ENCODE data around the gene ITM2B.

Gene ITM2B

DNA sequence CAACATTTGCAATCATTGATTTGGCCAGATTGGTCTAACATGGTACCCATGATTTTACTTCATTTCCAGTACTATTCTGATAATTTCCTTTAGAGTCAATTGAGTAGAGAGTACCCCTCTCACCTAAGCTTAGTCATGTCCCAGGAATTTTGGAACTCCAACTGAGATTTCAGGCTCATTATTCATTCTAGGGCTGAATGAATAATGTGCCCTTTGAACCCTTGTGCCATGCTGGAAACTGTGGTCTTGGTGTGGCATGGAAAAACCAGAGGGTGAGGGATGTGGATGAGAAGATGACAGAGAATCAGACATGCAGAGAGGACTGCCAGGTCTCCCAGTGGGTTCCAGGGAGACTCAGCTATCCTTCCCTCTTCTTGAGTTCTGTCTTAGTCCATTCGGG, 30.2 kb downstream of the ITM2B start:
- no peak for DNase-seq

DNA sequence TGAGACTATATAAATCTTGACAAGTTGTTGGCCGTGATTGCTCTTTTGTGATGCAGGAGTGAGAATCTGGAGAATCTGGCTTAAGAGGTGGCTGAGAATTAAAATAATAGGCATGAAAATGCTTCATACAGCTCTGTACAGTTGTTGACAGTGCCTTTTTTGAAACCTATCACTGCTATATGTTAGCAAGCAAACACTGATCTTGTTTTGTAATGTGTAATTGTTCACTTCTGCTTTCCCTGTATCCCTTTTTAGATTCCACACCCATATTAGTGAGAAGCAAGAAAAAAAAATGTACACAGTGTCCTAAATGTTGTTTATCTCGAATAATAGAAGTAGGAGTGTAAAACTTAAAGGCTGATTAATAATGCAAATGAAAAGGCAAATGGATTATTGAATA, 31.1 kb downstream of the ITM2B start:
- no peak for DNase-seq

DNA sequence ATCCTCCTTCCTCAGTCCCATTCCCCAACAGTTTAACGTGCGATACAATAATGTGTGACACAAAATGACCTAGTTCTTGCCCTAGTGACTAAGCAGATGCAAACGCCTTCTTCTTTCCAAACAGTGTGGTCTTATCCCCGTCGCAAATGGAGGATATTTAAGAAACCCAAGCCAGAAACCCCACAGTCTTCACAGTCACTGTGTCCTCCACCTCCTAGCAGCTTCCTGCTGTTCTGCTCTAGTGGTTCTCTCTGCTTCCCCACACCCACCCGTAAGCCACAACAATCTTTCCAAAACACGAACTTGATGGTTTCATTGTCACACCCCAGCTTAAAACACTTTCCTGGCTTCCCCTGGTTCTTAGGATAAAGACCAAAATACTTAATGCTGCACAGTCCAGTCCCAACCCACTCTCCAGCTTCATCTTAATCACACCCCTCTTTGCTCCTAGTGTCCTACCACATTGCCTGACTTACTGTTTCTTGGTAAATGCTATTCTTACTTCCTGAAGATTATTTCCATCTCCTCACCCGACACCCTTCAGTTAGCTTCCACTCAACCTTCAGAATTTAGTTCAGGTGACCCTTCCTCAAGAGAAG, 32.3 kb downstream of the ITM2B start:
- no peak for DNase-seq

DNA sequence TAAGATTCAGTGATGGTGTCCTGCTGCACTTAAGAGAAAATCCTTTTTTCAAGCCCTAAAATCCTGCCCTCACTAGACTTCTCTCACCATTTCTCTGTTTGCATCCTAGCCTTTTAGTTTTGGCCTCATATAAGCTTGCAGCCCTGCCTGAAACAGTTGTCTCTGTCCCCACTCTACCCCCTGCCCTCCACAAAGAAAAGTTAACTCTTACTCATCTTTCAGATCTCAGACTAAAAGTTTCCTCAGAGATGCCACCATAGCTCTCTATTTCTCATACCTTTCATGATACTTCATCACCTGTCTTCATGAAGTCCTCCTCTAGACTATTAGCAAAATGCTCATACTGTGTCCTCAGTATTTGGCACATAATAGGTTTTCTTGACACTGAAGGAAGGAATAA, 33.1 kb downstream of the ITM2B start:
- DNase-seq = no peak

DNA sequence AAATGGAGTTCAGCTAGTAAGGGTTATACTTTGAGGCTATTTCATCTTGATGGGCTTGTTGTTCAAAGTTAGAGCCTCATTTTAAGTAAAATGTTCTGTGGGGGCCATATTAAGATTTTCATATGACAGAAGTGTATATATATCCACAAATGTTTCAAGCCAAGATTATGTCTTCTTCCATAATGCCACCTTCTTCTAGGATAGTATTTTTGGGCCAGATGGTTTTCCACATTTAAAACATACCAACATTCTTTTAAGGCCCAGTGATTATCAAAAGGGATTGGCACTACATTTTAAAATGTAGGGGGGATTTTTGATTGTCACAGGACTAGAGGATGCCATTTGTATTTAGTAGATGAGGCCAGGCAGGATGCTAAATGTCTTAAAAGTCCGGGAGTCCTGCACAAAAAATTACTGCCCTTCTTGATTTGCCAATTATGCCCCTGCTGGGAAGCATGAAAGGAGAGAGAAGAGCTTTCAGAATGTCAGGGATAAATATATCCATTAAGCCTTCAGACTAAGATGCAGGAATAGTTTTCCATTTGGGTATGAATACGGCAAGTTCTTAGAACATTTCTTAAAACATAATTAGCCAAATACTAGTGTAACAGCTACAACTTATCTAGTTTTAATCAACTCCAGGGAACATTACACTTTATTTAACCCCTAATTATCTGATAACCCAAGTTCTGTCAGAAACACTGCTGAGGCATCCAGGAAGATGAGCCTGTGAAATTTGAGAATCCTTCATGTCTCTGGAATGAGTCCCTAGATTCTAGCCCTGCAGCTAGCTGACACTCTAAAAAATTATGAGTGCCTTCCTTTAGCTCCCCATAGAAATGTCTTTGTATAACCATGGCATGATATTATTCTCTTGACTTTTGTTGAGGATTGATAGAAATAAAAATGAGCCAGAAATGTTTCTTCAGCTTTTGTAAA, 34.0 kb downstream of the ITM2B start:
- DNase-seq = no peak

DNA sequence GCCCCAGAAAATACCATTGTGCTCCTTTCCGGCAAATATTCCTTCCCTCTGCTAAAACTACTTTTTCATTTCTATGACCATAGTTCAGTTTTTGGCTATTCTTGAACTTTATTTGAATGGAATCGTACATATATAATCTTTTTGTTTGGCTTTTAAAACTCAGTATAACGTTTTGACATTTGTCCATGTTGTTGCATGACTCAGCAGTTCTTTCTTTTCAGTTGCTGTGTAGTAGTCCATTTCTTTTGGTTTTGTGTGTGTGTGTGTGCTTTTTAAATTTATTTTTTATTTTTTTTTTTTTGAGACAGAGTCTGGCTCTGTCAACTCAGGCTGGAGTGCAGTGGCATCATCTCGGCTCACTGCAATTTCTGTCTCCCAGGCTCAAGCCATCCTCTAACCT, 35.0 kb downstream of the ITM2B start:
- DNase-seq = no peak

DNA sequence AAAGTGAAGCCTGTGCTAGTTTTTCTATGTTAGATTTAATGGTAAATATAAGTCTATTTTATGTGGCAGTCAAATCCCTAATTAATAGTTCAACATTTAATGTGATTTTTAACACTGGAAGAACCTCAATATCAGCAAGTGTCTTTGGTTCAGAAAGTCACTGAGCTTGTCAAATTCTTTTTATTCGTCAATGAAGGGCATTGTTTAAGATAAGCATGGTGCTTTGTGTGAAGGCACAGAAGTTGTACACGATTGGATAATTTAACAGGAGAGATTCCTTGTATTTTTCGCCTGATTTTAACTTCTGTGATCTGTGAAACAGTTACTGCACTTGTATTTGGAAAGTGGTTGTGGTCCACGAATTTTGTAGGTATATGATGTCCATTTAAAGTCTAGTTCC, 40.3 kb downstream of the ITM2B start:
- no peak for DNase-seq

DNA sequence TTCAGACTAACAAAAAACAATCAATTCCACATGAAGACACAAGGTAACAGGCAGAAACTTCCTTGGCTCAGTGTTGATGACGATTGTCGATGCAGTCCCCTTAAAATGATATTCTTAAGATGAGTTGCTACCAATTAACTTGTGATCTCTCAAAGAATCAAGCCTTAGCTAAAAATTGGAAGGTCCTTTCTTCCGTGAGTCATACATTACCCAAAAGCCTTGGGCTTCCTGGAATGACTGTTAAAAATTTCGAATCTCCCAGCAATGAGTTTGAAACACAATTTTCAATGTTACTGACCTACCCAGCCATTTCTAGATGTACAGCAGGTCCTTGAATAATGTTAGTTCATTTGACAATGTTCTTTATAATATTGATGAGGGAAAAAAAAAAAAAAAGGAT, 42.5 kb downstream of the ITM2B start:
- no peak for DNase-seq

DNA sequence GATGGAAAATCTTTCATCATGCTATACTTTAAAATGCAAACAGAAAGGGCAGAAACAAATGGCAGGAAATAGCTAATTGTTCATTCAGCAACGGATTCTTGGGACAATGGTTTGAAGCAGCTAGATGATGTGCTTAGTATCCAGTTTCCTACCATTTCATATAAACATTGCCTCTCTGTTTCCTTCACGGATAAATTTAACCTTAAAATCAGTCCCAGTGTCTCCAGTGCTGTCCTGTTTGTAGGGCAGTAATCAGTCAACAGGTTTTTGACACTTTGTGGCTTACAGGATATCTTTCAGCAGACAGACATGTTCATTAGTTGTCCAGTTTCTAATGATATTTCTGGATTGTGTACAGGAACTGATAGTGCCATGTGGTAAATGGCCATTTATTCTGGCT, 45.8 kb downstream of the ITM2B start:
- no peak for DNase-seq

DNA sequence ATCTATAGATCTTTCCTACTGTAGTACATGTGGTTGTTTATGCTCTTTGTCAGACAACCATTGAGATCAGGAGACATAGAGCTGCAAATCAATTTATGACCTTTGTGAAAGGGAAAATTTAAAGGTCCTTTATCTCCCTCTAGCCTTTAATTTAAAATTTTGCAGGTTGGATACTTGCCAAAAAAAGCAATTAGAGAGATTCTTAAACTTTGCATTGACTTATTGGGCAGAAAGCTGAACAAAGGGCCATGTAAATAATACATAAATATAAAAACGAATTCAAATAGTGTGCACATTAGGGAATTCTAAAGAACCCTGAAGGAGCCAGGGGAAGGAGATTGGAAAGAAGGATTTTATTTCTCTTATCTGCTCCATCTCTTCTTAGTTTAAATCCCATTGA, 48.5 kb downstream of the ITM2B start:
- no peak for DNase-seq

DNA sequence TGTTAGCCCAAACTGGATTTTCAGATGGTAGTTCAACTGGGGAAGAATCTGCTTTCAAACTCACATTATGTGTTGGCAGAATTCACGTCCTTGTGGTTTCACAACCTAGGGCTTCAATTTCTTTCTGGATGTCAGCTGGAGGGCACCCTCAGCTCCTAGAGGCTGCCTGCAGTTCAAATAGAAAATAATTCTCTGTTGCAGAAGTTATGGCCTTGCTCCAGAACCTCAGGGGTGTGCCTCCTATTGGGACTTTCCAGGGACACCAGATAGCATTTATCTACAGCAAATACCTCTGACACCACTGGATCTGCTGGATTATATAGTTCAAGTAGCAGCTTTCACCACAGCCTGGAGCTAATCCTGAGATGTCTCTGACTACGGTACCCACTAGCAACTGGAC, 58.7 kb downstream of the ITM2B start:
- DNase-seq = no peak

DNA sequence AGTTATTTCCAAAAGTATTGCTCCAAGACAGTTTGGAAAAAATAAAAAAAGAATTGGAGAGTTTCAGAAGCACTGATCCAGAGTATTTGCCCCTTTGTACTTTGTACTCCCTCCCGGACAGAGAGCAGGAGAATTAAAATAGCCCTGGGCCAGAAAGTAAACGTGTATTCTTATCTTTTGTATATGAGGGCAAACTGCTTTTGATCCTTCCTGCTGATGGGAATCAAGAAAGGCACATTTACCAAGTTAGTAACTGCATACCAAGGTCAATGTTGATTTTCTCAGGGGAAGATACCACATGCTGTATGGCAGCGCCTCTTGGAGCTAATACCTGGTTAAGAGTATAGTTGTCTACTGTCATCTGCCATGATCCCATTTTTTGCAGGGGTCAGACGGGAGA, 59.6 kb downstream of the ITM2B start:
- DNase-seq = no peak

DNA sequence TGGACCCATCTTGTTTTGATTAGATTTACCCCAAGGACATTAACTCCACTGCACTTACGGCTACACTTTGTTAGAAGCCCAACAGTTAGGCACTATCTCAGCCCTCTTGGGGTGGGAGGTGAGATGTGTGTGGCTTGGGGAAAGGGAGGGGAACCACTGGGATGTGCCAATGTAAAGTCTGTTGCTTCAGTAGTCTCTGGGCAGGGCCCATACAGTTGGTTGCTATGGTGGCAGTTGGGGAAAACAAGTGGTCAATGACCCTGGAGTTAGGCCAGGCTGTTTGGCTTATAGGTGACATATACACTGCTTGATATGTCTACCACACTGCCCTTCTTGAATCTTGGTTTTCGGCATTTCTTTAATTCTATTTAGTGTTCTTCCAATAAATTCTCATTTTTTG, 61.6 kb downstream of the ITM2B start:
- DNase-seq = no peak

DNA sequence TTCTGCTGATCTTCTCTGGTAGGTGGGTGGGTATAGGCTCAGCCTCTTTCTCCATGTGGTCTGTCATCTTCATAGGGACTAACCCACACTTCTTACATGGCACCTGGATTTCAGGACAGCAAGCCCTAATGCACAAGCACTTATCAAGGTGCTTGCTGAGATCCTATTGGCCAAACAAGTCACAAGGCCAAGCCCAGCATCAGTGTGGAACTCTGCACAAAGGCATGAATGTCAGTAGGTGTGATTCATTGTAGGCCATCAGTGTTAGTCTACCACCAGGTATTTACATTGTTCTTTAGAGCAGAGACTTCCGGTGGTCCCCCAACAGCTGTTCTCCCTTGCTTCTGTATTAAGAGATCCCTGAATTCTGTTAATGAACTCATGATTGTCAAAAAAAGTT, 62.3 kb downstream of the ITM2B start:
- no peak for DNase-seq

DNA sequence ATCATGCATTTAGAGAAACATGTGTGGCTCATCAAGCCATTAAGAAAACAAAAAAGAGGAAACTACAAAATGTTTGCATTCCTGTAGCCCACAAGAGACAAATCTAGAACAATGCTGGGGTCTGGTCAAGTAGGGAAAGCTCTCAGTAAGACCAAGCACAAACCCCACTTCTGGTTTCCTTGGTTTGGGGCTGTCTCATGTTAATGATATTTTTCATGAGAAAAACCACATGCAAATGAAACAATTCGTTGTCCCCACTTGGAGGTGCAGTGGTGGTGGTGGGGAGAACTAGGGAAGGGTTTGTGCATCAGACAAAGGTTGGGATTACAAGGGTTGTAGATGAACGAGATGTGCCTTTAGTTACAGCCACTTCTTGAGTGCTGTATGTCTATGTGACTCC, 63.5 kb downstream of the ITM2B start:
- no peak for DNase-seq

DNA sequence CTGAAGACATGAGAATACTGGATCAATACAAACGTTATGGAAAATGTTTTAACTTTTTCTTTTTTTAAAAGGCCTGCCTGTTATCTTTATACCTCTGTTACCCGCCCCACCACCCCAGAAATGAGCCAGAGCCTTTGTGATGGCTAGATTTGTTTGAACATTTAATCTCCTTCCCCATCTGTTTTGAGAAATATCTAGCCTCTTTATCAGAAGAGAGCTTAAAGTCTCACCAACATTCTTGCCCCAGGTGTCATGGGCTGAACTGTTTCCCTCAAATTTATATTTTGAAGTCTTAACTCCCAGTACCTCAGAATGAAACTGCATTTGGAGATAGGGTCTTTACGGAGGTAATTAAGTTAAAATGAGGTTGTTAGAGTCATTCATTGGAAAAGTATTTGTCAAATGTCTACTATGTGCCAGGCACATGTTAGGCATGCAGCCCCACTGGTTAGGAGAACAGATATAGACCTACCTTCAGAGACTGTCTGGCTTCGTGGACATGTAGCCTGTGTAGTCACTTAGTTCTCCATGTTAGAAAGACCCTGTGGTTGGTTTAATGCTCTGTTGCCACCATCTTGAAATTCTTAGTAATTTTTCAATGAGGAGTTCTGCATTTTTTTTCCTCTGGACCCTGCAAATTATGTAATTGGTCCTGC, 64.3 kb downstream of the ITM2B start:
- DNase-seq = no peak

DNA sequence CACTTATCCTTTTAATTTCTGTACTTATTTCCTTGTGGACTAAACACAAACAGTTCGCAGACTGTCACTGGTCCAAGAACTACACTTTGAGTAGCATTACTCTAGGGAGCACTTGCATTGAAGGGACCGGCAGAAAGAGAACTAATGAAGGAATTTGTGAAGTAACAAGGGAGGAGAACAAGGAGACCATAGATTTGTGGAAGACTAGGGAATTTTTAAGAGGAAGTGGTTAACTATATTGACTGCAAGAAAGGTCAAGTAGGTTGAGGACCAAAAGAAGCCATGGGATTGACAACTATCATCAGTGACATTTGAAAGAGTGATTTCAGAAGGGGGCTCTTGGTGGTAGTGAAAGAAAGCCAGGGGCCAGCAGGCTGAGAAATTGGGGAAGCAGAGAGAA, 66.6 kb downstream of the ITM2B start:
- no peak for DNase-seq

DNA sequence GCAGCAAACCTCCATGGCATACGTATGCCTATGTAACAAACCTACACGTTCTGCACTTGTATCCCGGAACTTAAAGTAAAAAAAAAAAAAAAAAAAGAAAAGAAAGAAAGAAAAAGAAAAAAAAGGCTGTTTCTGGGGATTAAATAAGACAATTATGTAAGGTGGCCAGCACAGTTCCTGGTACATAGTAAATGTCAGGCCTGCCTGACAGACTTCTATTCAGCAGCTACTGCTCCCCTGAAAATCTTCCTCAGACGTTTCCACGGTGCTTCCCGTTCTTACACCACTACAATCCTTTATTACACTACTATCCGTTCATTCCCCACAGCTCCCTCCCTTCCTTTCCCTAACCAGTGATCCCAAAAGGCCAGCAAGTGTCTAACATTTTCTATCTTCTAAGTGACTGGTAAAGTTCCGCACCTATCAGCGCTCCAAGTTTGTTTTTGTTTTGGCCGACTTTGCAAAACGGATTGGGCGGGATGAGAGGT, 69.9 kb downstream of the ITM2B start:
- peak in 1 of 2 donors; percentile 33 for DNase-seq

DNA sequence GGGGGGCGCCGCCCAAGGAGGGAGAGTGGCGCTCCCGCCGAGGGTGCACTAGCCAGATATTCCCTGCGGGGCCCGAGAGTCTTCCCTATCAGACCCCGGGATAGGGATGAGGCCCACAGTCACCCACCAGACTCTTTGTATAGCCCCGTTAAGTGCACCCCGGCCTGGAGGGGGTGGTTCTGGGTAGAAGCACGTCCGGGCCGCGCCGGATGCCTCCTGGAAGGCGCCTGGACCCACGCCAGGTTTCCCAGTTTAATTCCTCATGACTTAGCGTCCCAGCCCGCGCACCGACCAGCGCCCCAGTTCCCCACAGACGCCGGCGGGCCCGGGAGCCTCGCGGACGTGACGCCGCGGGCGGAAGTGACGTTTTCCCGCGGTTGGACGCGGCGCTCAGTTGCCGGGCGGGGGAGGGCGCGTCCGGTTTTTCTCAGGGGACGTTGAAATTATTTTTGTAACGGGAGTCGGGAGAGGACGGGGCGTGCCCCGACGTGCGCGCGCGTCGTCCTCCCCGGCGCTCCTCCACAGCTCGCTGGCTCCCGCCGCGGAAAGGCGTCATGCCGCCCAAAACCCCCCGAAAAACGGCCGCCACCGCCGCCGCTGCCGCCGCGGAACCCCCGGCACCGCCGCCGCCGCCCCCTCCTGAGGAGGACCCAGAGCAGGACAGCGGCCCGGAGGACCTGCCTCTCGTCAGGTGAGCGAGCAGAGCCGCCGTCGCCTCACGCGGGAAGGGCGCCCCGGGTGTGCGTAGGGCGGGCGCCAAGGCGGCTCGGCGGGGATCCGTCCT, 70.5 kb downstream of the ITM2B start, which contains the start of gene RB1:
RB1 (plus strand) TSS at position 393 of the 784 bp plus-strand sequence; CDS start at position 555, 162 bp downstream.
- DNase-seq = peak; percentile 55 to 78

DNA sequence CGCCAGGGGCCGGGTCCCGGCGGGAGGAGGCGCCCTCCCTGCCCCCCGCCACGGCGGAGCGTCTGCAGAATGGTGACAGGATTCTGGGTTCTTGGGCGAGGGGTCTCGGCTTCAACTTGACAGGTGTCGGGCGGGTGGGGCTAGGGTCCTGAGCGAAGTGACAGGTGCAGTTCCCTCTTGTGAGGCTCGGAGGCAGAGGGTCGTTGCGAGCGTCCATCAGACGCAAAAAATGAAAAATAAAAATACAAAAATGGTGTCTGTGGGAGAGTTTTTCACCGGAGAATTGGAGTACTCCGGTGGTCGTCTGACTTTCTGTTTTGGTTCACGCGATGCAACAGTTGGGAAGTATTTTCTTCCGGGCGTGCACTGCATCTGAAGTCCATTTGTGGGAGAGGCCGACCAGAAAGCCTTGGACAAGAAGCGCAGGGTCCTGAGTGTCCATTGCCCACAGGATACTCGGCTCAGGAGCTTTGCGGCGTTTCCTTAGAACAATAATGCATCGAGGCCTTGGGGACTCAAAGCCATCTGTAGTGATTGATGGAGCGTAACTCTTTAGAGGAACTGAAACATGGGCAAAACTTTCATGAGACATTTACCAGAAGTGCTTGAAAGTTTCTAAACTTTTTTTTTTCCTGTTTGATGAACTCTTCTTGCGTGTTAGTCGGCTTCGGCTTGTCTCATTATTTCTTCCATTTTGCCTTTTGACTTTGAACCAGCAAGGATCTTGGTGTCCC, 71.3 kb downstream of the ITM2B start:
- peak; percentile 27 to 44 for DNase-seq

DNA sequence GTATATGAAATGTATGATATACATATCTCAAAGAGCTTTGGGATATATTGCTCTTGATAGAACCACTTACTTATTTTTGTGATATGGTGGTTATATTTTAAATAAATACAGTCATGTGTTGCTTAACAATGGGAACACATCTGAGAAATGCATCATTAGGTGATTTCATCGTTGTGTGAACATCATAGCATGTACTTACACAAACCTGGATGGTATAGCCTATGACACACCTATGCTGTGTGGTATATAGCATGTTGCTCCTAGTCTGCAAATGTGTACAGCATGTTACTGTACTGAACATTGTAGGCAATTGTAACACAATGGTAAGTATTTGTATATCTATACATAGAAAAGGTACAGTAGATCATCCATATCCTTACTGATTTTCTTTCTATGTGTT, 78.2 kb downstream of the ITM2B start:
- DNase-seq = no peak

Data from hippocampal formation (tissue), 2 donors.